ENCODE data around the gene OXER1.

DNA sequence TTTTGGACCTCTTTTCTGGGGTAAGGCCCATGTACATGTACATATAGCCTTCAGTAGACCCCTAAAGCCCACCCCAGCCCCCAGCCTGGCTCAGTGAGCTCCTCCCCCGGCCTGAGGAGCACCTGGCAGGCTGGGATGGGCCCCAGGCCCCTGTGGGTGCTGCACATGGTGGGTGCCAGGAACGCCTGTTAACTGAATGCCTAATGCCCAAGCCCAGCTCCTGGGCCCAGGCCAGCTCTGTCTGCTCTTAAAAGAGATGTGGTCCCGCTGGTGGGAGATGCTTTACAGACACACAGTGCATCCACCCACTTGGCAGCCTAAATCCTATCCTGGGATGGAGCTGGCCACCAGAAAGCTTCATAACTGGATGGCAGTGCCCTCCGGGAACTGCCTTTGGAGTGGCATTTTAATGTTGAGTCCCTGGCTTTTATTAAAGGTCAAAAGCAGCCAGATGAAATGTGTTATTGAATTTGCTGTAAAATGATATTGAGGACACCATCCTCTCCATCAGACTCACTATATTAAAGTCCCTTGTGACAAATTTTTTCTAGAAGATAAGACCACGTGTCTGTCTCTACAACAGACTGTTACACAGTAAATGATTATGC lies 7.7 kb upstream of the OXER1 start:
- no peak for TF ChIP-seq POLR2AphosphoS5 (IDR thresholded peaks at IDR 0.05; ENCODE audit: borderline replicate concordance, low read depth, low read length)
- no peak for TF ChIP-seq EZH2 (IDR thresholded peaks at IDR 0.05)

Measured in SK-N-MC (cell line).